Loucy (cell line): ENCODE data around the gene ZSWIM9.

Experiments used
- H2AFZ ChIP-seq: fragments of 200-600 bp; sonication (generic); 2 replicates; pipeline ENCODE4 v1.6.0; 2016; ENCODE audit warnings: antibody characterized with exemption, mild to moderate bottlenecking, low read length, moderate library complexity
- H3F3A ChIP-seq: fragments of 200-600 bp; 2 replicates; pipeline ENCODE4 v1.6.0; 2016; ENCODE audit warnings: antibody characterized with exemption, low read depth, mild to moderate bottlenecking
- H3K27me3 ChIP-seq: fragments of 200-600 bp; sonication (generic); 2 replicates; pipeline ENCODE4 v1.6.1; 2014; ENCODE audit warnings: low read length, mild to moderate bottlenecking; ENCODE audit not compliant: insufficient read depth, poor library complexity, severe bottlenecking
- H3K36me3 ChIP-seq: fragments of 200-600 bp; sonication (generic); 2 replicates; pipeline ENCODE4 v1.6.1; 2016; ENCODE audit warnings: low read length; ENCODE audit not compliant: insufficient read depth
- H3K4me1 ChIP-seq: fragments of 200-600 bp; sonication (generic); 2 replicates; pipeline ENCODE4 v1.5.1; 2014; ENCODE audit warnings: low read length, mild to moderate bottlenecking; ENCODE audit not compliant: insufficient read depth, poor library complexity, severe bottlenecking
- H3K4me2 ChIP-seq: fragments of 200-600 bp; sonication (generic); 2 replicates; pipeline ENCODE4 v1.6.0; 2014; ENCODE audit warnings: antibody characterized with exemption, low read length, low read depth, mild to moderate bottlenecking; ENCODE audit not compliant: poor library complexity, severe bottlenecking
- H3K4me3 ChIP-seq: fragments of 200-600 bp; sonication (generic); 2 replicates; pipeline ENCODE4 v1.5.1; 2014; ENCODE audit warnings: low read length, mild to moderate bottlenecking, mixed read lengths; ENCODE audit not compliant: poor library complexity, severe bottlenecking
- H3K79me2 ChIP-seq: fragments of 200-600 bp; sonication (generic); 2 replicates; pipeline ENCODE4 v1.6.1; 2014; ENCODE audit warnings: low read length; ENCODE audit not compliant: insufficient read depth
- H3K9ac ChIP-seq: fragments of 200-600 bp; sonication (generic); 2 replicates; pipeline ENCODE4 v1.6.0; 2014; ENCODE audit warnings: mild to moderate bottlenecking, low read depth, low read length, moderate library complexity; ENCODE audit not compliant: poor library complexity, severe bottlenecking
- H3K9me2 ChIP-seq: fragments of 200-600 bp; sonication (generic); replicated peaks from 2 replicates; pipeline ENCODE4 v1.6.1; 2016; ENCODE audit warnings: low read depth, low read length, mixed read lengths
- H3K9me3 ChIP-seq: fragments of 200-600 bp; sonication (generic); 2 replicates; pipeline ENCODE4 v1.6.1; 2014; ENCODE audit warnings: mild to moderate bottlenecking, antibody characterized with exemption, low read length, low read depth; ENCODE audit not compliant: insufficient read depth
- H4K20me1 ChIP-seq: fragments of 200-600 bp; sonication (generic); 2 replicates; pipeline ENCODE4 v1.6.0; 2014; ENCODE audit warnings: antibody characterized with exemption, low read length, mild to moderate bottlenecking; ENCODE audit not compliant: insufficient read depth, poor library complexity, severe bottlenecking
- EZH2phosphoT487 ChIP-seq: fragments of 200-600 bp; IDR thresholded peaks from 2 replicates; pipeline ENCODE4 v1.6.1; 2018; ENCODE audit warnings: antibody characterized with exemption, mild to moderate bottlenecking, moderate library complexity, borderline replicate concordance
- TF ChIP-seq, protein P1 (sequence below): fragments of 200-600 bp; sonication (generic); conservative IDR thresholded peaks from 2 replicates; pipeline ENCODE4 v1.5.1; 2014; ENCODE audit warnings: mild to moderate bottlenecking, antibody characterized with exemption, low read length

ZSWIM9 gene

DNA sequence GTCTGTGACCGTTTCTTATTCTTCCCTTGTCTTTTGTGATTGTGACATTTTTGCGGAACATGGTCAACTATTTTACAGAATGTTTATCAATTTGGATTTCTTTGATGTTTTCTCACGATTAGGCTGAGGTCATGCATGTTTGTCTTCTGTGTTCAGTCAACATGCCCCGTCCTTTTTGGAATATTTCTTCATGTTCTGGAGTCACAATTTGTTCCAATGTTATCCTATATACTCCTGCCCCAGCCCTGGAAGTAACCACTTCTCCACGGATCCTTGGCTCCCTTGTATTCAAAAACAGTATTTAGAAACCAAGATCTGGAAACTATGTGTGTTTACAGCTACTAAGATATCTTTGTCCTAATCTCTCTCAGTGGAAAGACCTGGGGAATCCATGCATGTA, 75.6 kb downstream of the ZSWIM9 start:
- H3K9me2 ChIP-seq, result no peaks in the 10 kb centered on the region
- peaks cover 19% of the 10 kb centered on the region; the same call in 1 of the 2 replicates for H3F3A ChIP-seq
- H3K9me3 ChIP-seq, result no peaks in the 10 kb centered on the region
- no peak overlapping the region for H3K9ac ChIP-seq
- H4K20me1 ChIP-seq, result peaks cover 17% of the 10 kb centered on the region
- peaks cover 42% of the 10 kb centered on the region for H3K4me1 ChIP-seq
- peak overlapping the region; percentile 71 for H3K4me2 ChIP-seq
- peaks cover 66% of the 10 kb centered on the region for H3K79me2 ChIP-seq
- peak overlapping the region; percentile 31 for H3K4me3 ChIP-seq
- TF ChIP-seq EZH2phosphoT487, result no peak
- TF ChIP-seq, protein P1, sequence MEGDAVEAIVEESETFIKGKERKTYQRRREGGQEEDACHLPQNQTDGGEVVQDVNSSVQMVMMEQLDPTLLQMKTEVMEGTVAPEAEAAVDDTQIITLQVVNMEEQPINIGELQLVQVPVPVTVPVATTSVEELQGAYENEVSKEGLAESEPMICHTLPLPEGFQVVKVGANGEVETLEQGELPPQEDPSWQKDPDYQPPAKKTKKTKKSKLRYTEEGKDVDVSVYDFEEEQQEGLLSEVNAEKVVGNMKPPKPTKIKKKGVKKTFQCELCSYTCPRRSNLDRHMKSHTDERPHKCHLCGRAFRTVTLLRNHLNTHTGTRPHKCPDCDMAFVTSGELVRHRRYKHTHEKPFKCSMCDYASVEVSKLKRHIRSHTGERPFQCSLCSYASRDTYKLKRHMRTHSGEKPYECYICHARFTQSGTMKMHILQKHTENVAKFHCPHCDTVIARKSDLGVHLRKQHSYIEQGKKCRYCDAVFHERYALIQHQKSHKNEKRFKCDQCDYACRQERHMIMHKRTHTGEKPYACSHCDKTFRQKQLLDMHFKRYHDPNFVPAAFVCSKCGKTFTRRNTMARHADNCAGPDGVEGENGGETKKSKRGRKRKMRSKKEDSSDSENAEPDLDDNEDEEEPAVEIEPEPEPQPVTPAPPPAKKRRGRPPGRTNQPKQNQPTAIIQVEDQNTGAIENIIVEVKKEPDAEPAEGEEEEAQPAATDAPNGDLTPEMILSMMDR, result no peak
- no peaks in the 10 kb centered on the region for H3K27me3 ChIP-seq
- H2AFZ ChIP-seq, result no peak overlapping the region
- H3K36me3 ChIP-seq, result peaks cover 16% of the 10 kb centered on the region; the same call in 1 of the 2 replicates

DNA sequence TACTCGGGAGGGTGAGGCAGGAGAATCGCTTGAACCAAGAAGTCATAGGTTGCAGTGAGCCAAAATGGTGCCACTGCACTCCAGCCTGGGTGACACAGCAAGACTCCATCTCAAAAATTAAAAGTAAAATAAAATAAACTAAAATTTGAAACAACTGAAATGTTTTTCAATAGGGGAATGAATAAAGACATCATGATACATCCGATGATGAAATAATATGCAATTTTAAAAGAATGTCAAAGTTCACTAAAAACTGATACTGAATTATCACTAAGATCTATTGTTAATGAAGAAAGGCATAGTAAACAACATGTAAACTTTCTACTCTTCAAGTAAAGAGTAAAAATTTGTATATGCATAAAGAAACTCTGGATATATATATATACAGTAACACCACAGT, 76.7 kb downstream of the ZSWIM9 start:
- Histone ChIP-seq H3K4me3 (peak overlapping the region; percentile 31), H4K20me1 (peaks cover 17% of the 10 kb centered on the region)
- no peak for TF ChIP-seq EZH2phosphoT487
- TF ChIP-seq, protein P1, result no peak

More for the DNA sequence above, 76.7 kb downstream of the ZSWIM9 start:
- peak overlapping the region; percentile 71 for H3K4me2 ChIP-seq
- peaks cover 51% of the 10 kb centered on the region for H3K4me1 ChIP-seq
- H3K36me3 ChIP-seq, result peaks cover 13% of the 10 kb centered on the region; the same call in 1 of the 2 replicates
- H3K79me2 ChIP-seq, result peaks cover 76% of the 10 kb centered on the region
- no peak overlapping the region for H2AFZ ChIP-seq
- H3K27me3 ChIP-seq, result no peaks in the 10 kb centered on the region
- H3K9me3 ChIP-seq, result no peaks in the 10 kb centered on the region
- peaks cover 20% of the 10 kb centered on the region; the same call in 1 of the 2 replicates for H3F3A ChIP-seq
- no peaks in the 10 kb centered on the region for H3K9me2 ChIP-seq
- H3K9ac ChIP-seq, result no peak overlapping the region
